HG03064 (cell line): ENCODE results near the gene ECHS1.

Experiments used
- ATAC-seq: cut with Tn5 transposase; IDR thresholded peaks from one replicate; pipeline ENCODE4 v1.9.1; 2021; ENCODE audit warnings: low read depth; ENCODE audit not compliant: unreplicated experiment

The ECHS1 gene

DNA sequence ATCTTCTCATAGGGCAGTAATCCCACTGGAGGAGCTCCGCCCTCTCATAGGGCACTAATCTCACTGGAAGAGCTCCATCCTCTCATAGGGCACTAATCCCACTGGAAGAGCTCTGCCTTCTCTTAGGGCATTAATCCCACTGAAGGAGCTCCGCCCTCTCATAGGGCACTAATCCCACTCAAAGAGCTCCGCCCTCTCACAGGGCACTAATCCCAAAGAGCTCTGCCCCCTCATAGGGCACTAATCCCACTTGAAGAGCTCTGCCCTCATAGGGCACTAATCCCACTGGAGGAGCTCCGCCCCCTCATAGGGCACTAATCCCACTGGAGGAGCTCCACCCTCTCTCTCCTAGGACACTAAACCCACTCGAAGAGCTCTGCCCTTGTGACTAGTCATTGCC, 11.9 kb downstream of the ECHS1 start:
- no peak for ATAC-seq

DNA sequence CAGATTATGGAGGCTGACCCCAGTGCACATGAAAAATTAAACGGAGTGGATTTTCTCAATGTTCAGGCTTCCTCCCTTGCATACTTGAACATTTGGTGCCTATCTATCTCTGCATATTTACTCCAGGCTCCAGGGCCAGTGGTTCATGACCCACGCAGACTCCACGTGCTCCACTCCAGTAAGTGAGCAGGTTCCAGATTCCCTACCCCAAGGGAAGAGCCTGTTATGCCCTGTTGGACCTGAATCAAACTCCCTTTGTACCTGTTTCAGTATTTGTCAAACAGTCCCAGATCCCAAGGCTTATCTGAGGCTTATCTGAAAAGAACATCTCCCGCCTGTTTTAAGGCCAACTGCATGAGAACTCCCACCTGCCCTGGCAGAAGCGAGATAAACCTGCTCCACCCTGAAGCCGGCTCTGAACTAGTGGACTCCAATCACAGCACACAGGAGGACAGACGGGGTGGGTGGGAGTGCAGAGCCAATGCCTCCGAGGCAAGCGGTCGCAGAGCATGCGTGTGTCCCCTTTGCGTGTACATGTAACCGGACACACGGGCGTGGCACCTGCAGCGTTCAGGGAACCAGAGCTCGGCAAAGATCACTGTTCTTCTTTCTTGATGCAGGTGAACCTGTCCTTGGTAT, 13.1 kb downstream of the ECHS1 start:
- ATAC-seq, result no peak

DNA sequence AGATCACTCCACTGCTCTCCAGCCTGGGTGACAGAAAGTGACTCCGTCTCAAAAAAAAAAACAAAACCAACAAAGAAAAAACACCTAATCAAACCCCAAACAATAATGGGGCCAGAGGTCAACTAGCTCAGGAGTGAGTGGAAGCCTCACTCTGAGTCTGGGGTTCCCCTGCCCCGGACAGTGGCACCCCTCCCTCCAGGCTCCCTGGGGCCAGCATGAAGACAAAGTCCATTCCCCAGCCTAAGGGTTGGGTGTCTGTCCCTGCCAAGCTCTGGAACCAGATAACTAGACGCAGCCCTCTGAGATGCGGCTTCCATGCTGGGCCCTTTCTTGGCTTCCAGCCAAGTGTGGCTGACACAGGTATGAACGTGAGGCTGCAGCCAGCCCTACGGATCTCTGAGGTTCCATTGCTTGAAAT, 13.6 kb downstream of the ECHS1 start:
- no peak for ATAC-seq

DNA sequence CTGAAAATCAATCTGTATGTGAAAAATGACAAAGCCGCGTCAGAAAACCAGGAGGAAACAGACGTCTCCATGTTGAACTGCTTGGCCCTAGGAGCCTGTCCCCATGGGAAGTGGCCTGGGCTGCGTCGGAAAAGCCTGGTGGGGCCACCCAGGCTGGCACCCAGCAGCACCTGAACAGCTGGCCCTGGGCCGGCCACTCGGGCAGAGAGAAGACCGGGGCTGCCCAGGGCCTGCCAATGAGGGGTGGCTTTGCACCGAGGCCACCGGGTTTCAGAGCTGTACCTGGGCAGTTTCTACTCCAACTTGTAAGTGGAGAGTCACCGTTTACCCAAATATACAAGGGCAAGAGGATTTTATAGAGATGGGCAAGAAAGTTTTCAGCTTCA, 14.2 kb downstream of the ECHS1 start:
- no peak for ATAC-seq

DNA sequence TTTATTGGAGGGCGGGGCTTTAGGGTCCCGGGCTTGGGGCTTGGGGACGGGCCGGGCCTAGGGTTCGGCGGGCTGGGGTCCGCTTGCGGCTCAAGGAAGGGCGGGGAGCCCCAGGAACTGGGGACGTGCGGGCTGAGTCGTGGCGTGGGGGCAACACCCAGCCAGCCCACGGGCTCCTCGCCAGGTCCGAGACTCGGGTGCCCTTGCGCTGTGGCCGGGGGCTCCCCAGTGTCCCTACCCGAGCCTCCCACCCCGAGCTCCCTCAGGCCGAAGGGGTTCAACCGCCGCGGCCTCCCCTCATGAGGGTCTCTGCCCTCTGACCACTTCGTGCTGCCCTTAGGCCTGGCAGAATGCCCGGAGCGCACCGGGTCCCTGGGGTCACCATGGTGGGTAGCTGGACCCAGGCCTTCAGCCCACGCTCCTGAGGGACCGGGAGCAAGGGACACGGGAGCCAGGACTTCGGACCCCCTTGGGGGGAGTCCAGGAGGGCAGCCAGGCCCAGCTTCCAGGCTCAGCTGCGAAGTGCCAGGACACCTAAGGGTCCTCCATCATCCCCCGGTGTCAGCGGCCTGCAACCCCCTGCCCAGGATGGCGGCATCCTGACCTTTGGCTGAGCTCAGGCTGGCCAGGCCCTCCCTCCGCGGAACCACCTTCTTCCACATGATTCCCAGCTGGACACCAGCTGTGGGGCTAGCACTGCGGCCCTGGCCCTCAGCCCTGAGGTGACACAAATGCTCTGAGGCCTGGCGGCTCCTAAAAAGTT, 14.8 kb downstream of the ECHS1 start:
- no peak for ATAC-seq

DNA sequence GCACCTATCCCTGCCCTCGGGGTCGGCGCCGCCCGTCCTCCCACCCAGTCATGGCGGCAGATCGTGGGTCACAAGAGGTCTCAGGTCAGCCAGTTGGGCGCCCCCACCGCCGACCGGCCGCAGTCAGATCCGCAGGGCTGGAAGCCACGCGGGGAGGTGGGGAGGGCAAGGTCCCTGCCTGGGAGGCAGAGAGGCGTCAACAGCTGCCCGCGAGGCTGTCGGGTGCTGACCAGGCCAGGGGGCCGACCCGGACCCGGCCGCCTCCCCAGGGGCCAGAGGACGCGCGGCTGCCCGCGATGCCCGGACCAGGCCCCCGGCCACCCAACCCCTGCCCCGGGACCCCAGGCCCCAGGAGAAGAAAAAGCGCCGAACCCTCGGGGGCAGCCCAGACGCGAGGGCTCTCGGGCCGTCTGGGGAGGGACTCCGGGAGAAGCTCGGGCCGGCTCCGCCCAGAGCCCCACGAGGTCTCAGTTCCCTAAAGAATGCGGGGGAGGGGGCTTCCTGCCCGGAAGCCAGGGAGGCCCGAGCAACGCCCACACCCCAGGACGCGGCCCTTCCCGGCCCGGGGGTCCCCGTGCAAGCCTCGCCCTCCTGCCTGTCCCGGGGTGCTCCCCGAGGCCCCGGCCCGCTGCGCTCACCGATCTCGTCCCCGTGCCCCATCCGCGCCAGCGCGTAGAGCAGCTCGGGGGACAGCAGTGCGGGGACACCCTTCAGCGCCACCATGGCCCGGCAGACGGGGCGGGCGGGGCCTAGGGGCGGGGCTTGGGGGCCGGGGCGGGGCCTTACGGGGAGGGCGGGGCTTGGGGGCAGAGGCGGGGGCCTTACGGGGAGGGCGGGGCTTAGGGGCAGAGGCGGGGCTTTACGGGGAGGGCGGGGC, 15.6 kb downstream of the ECHS1 start, which contains the start of gene FUOM:
Gene FUOM, minus strand, starts transcription at position 735 of the 877 bp plus-strand sequence. Its CDS starts 12 bp downstream, at position 723.
- ATAC-seq, result peak; percentile 63

DNA sequence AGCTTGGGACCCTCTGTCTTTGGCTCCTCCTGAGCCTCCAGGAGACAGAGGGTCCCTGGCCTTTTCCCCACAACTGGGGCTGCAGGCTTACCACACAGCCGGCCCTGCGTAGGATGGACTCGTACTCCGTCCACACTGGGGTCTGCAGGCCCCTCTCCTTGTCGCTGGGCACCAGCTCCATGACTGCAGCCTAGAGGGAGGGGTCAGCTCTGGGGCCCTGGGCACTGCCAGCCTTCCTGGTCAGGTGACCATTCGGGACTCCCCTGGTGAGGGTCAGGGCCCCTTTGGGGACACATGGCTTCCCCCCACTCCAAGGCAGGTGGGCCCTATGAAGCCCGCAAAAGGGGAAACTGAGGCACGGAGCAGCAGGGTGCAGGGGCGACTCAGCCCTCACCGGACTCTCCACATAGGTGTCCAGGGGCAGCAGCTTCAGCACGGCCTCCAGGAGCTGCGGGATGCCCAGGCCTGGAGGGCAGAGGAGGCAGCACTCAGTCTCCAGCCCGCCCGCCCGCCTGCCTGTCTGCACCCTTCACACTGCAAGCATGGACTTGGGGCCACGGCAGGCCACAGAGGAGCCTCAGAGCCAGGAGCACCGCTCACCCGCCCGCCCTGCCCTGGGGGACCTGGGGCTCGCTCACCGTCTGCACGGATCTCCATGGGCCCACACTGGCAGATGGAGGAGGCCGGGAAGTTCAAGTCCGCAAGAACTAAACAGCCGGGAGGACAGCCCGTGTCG, 16.4 kb downstream of the ECHS1 start:
- ATAC-seq, result no peak

DNA sequence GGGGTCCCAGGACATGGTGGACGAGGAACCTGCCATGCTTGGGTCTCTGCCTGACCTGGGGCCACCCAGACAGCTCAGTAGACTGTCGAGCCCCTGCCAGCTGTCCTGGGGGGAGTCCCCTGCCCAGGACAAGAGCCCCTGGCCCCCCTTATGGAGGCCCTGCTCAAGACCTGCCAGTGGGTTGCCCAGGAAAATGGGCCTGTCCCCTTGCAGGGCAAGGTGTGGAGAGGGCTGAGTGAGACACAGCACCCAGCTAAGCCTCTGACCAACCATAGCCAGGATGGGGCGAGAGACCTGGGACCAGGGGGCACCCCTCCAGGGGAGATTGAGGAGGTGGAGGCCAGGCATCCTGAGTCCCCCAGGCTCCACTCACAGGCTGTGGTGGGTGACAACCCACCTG, 17.2 kb downstream of the ECHS1 start:
- no peak for ATAC-seq

DNA sequence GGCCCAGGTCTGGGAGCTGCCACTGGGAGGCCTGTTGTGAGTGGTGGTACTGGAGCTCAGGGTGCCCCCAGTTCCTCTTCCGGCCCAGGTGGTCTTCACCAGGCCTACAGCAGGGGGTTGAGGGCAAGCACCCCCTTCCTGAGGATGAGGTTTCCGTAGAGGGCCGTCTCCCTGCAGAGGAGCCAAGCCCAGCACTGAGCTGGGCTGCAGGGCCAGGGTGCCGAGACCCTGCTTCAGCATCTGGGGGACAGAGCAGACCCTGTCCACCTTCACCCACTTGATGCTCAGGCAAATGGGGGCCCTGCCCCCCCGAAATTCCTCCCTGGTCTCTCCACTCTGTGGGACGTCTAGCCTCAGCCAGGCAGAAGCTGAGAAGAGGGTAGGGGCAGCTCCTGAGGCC, 17.9 kb downstream of the ECHS1 start:
- no peak for ATAC-seq

DNA sequence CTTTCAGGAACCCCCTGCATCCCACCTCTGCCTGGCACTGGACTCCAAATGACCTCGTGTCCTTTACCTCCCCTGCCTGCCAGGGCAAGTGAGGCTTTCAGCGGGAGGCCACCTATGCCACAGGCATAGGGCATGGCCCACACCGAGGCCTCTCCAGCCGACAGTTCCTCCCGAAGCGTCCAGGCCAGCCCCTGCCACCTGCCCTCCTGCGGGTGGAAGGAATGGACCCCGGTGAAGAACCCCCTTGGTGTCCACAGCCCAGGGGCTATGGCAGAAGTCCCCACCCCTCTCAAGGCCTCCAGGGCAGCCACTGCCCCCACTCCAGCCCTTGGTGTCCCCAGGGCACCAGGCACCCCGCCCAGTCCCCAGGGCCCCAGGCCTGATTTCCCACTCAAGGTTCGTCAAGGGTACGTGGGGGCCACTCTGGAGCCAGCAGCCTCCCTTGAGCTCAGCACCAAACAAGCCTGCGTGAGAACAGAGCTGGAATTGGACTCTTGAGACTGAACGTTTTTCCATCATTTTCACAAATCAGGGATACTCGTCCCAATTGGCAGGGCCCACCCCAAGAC, 18.4 kb downstream of the ECHS1 start:
- no peak for ATAC-seq

DNA sequence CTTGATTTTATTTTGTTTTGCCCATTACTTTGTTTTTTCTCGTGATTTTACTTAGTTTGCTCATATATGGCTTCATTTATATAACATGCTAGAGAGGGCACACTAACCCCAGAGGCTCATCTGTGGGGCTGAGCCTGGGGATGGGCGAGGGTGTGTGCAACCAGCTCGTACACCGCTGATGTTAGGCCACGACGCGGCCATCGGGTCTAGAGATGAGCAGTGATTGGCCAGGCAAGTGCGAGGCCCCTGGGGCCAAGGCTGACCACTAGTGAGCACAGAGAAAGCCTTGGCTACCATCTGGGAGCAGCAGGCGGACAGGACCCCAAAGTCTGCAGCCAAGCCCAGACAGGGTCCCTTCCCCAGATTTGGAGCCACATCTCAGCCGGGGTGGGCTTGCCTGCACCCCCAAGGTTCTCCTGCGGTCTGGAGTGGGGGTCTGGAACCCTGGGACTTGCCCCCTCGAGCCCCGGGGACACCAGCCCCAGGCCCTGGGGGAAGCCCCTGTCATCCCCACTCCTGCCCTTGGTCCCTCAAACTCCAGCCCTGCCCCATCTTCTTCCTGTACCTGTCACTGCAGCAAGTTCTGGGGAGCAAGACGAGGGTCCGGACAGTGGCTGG, 19.1 kb downstream of the ECHS1 start:
- ATAC-seq, result no peak

DNA sequence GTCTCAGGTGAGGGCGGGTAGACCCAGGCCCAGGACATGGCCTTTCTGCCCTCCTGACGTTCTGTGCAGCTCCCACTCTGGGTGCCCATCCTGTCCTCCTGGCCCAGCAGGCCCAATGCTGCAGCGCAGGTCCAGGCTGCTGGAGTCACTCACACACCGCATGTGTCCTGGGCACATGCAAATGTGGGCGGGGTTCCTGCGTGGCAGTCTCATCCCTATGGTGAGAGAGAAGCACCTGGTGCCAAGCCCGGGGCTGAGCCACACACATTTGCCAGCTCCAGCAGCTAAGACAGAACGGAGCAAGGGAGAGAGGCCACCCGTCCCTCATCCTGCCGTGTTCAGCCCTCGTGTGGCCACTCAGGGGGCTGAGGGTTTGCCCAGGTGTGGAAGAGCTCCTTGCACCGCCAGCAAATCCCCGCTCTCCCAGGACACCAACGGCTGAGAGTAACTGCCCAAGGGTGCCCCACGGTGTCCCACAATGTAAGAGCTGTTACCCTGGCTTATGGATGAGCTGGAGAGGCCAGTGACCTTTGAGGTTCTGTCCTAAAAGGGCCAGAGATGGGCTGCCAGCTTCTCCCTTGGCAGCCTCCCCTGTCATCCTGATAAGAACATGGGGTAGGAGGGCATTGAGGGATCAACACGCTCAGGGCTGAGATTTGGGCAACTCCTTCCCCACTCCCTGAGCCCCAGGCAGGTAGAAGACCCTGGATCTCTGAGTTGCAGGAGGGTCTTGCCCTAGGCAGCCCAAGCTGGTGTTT, 19.8 kb downstream of the ECHS1 start:
- ATAC-seq, result no peak

DNA sequence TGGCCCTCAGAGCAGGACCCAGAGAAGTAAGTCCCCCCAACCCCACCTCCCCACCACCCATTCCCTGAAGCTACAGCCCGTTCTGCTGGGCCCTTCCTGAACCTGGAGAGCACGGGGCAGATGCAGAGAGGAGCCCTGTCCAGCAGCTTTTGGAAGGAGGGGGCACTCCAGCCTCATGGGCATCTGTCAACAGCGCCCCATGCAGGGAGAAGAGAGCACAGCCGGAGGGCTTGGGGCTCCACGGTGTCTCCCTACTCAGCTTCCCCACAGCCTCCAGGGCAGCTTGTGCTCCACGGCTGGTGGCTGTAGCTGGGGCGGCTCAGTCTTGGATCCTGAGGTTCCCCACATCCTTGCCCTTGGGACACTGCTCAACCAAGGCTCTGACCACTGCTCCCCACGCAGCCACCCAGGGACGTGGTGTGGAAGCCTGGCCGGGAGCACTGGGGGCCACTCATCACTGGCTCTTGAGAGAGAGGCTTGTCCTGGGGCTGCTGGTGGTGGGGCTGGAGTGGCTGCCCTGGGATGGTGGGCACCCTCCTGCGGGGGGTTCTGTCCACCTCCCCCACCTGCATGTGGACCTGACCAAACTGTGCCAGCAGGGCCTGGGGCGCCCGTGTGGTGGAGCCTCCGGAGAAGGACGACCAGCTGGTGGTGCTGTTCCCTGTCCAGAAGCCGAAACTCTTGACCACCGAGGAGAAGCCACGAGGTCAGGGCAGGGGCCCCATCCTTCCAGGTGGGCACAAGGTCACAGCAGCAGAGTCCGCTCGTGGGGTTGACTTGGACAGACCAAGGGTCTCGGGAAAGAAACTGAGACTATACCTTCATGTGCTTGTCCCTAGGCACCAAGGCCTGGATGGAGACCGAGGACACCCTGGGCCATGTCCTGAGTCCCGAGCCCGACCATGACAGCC, 21.5 kb downstream of the ECHS1 start:
- ATAC-seq, result no peak

DNA sequence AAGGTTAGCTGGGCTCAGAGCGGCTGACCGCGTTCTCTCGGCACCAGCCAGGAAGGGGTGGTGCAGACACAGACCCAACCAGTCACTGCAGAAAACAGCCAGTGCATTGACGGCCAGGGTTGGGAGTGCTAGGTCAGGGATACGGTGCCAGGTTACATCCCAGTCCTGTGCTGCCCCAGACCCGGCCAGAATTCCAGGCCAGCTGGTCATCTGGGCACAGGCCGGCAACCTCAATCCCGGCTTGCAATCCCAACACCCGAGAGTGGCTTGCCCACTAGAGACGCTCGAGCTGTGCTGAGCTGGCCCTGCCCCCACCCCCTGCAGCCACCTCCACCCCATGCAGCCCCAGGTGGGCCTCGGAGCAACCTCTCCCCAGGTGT, 22.2 kb downstream of the ECHS1 start:
- ATAC-seq, result no peak

DNA sequence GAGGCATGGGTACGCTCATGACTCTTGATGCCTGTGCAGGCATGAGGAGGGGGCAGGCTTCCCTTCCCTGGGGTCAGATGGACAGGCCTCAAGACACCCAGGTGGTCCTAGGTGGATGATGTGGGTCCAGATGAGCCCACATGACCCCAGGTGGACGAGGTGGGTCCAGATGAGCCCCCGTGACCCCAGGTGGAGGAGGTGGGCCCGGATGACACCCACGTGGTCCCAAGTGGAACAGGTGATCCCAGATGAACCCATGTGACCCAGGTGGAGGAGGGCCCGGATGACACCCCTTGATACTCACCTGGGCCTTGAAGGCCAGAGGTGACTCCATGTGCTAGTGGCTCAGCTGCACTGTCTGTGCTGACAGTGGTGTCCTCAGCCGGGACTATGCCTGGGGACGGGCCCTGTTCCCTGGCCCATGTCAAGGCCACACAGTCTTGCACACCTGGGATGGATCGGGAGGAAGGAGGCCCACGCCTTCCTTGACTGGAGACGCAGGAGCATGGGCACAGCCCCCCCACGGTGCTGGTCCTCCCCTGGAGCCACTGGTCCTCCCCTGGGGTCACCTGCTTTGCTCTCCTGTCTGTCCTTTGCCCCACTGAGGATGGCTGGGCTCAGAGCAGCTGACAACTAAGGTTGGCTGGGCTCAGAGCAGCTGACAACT, 22.7 kb downstream of the ECHS1 start:
- ATAC-seq, result no peak

DNA sequence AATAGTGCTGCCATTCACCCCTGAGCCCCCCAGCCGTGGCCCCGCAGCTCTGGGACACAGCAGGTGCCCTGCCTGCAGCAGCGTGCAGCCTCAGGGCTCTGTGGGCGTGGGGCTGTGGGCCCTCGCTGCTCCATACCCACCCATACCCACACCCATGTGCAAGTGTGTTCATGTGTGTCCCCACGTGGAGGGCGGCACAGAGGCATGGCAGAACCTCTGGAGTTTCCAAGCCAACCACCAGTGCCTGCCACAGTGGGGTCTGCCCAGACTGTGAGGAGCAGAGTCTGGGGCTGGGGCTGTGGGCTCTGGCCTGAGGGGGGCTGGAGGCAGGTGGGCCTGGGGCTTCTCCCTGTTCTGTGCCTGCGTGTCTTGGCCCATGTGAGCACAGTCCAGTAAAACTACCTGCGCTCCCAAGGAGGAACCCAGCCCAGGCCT, 23.6 kb downstream of the ECHS1 start:
- ATAC-seq, result no peak

DNA sequence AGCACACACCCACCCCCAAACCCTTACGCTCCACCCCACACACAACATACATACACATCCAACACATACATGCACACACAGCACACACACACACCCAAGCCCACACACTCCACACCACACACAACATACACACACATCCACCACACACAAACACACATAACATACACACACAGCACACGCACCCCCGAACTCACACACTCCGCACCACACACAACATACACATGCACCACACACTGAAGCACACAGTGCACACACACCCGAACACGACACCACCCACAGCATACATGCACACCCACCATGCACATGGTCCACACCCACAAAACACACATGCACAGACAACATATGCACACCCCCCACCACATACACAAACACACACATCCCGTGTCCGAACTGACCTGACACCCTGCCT, 24.0 kb downstream of the ECHS1 start:
- no peak for ATAC-seq
